ENCODE results near the gene TSACC. TPM values are rescaled to one million over a fixed set of nuclear protein-coding genes. Genes with fewer than 3 reads are reported as not detected.
"Not testable (repeated sequence)": the region's sequence is repeated elsewhere in the genome, so short reads cannot be mapped to it uniquely, and the experiment has no call there.

Gene TSACC
- not detected for total RNA-seq

DNA sequence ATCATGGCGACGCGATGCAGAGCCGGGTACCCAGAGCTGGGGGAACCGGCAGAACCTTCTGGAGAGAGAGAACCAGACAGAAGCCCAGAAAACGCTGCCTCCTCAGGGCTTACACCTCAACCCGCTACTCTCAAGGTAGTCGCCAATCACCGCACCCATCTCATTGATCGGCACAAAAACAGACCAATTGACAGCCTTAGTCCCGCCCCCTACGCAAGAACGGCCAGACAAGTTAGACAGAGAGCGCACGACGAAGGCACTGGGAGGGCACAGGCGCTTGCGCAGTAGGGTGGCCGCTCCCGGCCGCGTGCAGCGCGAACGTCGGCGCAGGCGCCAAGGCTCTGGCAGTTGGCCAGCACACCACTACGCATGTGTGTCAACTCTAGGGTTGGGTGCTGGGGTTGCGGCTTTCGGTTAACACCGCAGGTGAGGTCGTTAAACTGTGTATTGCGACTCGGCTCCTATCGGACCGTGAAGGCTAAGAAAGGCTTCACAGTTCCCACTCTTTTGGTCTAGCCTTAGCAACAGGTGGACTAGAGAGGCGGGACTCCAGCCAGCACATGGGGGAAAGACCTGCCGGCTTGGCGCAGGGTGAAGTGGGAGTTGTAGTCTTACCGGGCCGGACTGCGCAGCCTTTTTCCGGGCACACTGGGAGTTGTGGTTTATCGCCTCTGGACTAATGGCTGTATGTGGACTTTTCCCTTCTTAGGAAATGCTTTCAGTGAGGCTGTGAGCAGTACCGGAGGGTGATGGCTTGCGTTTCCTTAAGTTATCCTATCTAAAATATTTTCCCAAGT, at the start of gene TSACC, which contains the start of gene CCT3:
Gene TSACC, plus strand, starts transcription at position 347 of the 797 bp plus-strand sequence. CDS start 1,232 bp downstream, outside the sequence.
Gene CCT3, minus strand, starts transcription at position 113 of the 797 bp plus-strand sequence. Its CDS starts 108 bp downstream, at position 5.
- DNase-seq (ENCODE audit: low spot score in 2 of 2), result peak; percentile 94 to 97
- FAIRE-seq, result peak; percentile 53

DNA sequence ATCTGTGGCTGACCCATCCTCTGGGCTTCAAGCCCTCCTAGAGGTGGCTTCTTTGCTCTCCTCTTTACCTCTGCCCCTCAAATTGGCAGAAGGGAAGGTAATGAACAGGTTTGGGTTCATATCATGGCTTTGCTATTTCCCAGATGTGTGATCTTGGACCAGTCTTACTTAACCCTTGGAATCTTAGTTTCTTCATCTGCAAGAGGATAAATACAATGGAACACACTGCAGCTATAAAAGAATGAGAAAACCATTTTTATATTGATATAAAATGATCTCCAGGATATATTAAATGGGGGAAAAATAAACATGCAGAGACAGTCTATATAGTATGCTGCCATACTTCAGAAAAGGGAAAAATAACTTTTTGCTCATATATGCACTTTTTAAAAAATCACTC, 48.5 kb upstream of the TSACC start:
- no peak for DNase-seq (ENCODE audit: low spot score in 2 of 2)
- no peak for FAIRE-seq

GRCh38 chr1:156291226-156292061, 46.9 kb upstream of the TSACC start:
- DNase-seq (ENCODE audit: low spot score in 2 of 2) (peak; percentile 59 to 80), FAIRE-seq (no peak)

DNA sequence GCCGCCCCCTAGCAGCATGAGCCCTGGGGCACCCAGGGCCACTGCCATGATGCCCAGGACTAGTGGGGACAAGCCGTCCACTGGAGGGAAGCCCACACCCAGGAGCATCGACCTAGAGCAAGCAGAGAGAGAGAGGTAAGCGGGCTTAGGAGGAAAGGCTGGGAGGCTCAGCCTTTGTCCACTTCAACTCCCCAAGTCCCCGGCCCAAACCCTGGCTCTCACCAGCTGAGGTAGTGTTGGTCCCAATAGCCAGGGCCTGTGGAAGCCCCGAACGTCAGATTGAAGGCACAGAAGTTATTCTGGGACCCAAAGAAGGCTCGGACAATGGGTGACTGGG, 45.3 kb upstream of the TSACC start:
- FAIRE-seq (no peak), DNase-seq (ENCODE audit: low spot score in 2 of 2) (no peak)

DNA sequence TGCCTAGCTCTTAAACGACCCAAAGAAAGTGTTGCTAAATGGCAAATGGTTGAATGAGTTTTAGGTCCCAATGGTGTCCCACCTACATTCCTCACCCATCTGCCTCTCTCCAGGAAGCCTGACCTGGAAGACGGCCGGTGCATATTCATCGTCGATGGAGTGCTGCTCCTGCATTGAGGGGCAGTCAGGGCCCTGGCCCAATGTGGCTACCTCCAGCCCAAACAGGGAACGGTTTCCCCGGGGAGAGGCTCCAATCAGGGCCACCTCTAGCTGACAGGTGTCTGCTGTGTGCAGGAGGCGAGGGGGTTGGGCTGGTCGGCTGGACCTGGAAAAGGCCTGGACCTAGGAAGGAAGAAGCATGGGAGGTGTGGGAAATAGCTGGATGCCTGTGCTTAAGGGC, 44.4 kb upstream of the TSACC start:
- DNase-seq (ENCODE audit: low spot score in 2 of 2), result no peak
- no peak for FAIRE-seq

DNA sequence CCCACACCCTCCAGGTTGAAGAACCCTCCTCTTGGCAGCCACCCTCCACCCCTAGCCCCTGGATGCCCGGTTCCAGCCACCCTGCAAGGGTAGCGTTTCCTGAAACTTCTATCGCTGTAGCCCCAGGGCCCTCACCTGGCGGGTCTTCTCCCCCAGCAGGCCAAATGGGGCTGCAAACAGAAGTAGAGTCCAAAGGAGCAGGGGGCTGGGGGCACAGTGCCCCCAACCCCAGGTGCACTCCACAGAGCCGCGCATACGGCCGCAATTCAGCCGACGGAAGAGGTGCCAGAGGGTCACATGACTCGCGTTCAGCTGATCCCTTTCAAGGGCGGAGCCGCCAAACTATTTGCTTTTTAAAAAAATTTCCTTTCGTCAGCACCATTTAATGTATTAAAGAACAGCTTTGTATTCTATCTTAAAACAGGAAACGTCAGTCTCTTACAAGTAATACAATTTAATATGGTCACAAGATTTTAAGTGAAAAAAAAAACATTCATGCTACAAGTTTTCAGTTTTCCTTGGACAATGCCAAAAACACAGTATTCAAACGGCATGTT, 42.9 kb upstream of the TSACC start, which contains the start of gene GLMP:
Gene GLMP, minus strand, starts transcription at position 289 of the 557 bp plus-strand sequence. Its CDS starts 34 bp downstream, at position 255.
- no peak for FAIRE-seq
- DNase-seq (ENCODE audit: low spot score in 2 of 2), result peak; percentile 61 to 72

DNA sequence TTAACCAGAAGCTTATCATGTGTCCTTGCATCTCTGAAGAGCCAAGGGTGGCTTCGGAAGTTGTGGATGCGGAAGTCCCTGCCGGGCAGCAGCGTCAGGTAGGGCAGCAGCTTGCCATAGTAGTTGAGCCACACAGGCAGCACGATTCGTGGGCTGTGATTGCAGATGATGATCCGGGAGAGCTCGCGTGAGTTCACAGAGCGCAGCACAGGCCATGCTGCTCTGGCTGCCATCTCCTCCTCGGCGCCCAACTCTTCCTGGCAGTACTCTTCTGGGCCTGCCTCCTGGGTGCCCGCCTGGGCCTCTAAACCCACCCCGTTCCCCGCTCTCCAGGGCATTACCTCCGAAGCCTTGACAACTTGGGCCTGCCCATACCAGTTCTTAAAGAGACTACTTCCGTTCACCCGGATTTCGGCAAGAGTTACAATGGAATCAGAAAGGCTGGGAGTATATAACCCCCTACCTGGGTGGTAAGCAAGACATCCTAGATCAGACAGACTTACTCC, 39.4 kb upstream of the TSACC start, which contains the start of gene VHLL:
Gene VHLL, minus strand, starts transcription at position 456 of the 506 bp plus-strand sequence. Its CDS starts 118 bp downstream, at position 338.
- DNase-seq (ENCODE audit: low spot score in 2 of 2), result no peak
- FAIRE-seq, result no peak

DNA sequence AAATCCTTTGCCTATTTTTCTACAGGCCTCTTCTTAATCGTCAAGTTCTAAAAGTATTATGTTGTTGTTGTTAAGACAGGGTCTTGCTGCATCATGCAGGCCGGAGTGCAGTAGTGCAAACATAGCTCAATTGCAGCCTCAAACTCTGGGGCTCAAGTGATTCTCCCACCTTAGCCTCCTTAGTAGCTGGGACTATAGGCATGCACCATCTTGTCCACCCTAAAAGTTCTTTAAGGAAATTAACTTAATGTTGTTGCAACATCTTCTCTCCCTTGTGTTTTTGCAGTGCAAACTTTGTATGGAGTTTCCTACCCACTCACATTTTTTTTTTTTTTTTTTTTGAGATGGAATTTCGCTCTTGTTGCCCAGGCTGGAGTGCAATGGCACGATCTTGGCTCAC, 35.1 kb upstream of the TSACC start:
- DNase-seq (ENCODE audit: low spot score in 2 of 2), result no peak
- FAIRE-seq, result no peak

DNA sequence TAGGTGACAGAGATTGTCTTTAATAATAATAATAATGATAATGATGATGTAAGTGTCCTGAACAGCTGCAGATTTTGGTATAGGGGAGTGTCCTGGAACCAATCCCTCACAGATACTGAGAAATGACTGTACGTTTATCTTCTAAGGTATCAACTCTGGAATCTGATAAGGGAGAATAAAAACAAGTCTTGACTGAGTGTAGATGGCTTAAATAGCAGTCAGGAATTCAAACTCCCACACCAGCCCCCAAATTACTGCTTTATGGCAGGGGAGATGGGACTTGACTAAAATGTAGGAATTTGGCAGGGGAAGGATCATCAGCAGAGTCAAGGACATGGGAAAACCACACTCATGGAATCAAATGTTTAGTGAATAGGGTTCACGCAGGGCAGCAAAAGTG, 33.1 kb upstream of the TSACC start:
- FAIRE-seq, result no peak
- no peak for DNase-seq (ENCODE audit: low spot score in 2 of 2)

- FAIRE-seq, result no peak
Measured at GRCh38 chr1:156308078-156308477, 30.2 kb upstream of the TSACC start.

DNA sequence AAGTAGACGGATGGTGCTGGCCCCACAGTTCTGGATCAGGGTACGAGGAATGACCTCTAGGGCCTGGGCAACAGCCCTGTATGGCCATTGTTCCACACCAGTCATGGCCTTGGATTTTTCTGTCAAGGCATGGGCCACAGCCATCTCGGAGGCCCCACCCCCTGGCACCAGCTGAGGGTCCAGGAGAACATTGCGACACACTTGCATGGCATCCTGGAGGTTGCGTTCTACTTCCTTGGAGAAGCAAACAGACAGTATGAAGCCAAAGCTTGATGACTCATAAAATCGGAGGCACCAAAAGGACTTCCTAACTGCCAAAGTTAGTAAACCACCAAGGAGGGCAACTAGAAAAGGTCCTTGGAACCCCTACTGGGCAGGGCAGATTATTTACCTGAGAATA, 27.4 kb upstream of the TSACC start:
- no peak for DNase-seq (ENCODE audit: low spot score in 2 of 2)
- FAIRE-seq, result no peak

More at GRCh38 chr1:156308078-156308477, 30.2 kb upstream of the TSACC start:
- DNase-seq (ENCODE audit: low spot score in 2 of 2), result no peak

- FAIRE-seq, result no peak
- no peak for DNase-seq (ENCODE audit: low spot score in 2 of 2)
Measured at GRCh38 chr1:156316909-156317308, 21.4 kb upstream of the TSACC start.

DNA sequence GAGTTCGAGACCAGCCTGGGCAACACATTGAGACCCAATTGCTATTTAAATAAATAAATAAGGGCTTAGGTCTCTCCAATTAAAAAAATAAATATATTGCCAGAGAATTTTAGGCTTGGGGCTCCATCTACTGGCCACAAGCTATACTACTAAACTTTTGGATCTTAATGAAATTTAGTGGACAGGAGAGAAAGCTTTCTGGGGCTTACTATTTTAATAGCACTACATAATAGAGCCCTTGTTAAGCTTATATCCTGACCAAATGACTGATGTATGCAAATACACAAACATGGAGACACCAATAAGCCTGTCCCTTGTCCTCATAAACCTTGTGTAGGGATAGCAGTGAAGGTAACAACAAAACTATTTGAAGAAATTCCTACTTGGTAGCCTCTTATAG, 18.7 kb upstream of the TSACC start:
- FAIRE-seq (no peak), DNase-seq (ENCODE audit: low spot score in 2 of 2) (peak in 1 of 2 donors; percentile 29)

DNA sequence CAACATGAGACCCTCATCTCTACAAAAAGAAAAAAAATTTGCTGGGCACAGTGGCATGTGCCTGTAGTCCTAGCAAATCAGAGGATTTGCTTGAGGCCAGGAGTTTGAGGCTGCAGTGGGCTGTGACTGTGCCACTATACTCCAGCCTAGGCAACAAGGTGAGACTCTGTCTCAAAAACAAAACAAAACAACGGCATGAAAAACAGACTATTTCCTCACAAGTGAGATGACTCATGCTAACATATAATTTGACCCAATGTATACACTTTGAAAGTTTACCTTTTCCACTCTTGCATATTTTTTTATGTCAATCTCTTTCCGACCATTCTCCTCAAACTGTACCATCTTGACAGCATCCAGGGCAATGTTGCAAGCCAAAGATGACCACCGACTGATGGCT, 17.8 kb upstream of the TSACC start:
- no peak for FAIRE-seq
- DNase-seq (ENCODE audit: low spot score in 2 of 2), result no peak

GRCh38 chr1:156323179-156323578, 15.1 kb upstream of the TSACC start:
- not testable (repeated sequence) for DNase-seq (ENCODE audit: low spot score in 2 of 2); FAIRE-seq

DNA sequence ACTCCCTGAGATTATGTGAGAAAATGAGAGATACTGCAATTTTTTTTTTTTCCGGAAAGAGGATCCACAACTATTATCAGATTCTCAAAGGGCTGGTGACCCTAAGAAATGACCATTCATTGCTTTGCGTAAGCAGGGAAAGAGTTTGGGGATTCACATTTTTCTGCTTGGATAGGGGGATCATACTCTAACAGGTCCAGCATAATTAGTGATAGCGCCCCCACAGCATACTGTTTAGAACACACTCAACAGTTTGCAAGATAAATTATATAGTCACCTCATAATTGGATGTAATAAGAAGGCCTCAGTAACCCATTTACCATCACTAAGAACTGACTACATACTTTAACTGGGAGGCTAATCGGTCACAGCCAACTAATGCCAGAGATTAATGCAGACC, 2.1 kb upstream of the TSACC start:
- DNase-seq (ENCODE audit: low spot score in 2 of 2) (no peak), FAIRE-seq (no peak)

- no peak for DNase-seq (ENCODE audit: low spot score in 2 of 2)
- FAIRE-seq, result no peak
Measured at GRCh38 chr1:156337052-156337887, 1.1 kb upstream of the TSACC start.

DNA sequence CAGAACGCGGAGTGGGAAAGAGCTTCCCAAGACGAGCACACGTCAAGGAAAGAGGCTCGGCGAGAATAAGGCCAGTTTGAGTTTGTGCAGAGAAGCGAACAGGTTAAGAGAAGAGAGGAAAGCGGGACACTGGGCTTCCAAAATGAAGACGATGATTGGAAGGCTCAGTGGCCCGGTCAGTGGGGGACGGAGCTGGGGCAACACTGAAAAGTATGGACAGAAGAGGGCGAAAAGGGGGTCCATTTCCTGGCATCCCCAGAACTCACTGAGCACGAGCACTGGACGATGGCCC, 492 bp upstream of the TSACC start:
- FAIRE-seq (no peak), DNase-seq (ENCODE audit: low spot score in 2 of 2) (no peak)

DNA sequence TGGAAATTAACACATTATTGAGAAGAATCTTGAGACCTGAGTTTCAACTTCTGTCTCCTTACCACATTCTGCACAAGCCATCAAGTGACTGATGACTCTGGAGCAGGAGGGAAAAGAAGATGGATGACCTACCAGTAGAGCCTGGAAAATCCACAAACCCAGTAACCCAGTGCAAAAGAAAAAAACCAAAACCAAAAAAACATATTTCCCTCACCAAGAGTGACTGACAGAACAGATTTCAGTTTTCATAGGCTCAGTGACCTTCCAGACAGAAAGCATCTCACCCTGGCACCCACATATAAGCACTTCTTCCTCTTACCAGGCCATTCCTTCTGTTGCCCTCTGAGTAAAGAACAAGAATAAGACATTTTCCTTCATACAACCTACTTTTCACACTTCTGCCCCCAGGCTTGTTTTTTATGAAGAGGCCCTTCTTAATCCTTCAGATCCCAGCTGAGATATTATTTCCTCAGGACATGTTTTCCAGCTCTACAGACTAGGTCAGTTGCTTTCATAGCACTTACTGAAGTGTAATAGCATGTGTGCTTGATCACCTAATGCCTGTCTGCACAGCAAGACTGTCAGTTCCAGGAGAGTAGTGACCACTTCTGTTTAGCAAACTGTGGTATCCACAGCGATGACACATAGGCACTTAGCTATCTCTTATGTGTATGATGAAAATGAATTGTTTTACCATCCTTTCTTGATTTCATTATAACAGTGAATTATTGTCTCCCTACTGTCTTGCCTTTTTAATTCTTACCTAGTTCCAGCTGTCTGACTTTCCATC, 4.0 kb downstream of the TSACC start:
- DNase-seq (ENCODE audit: low spot score in 2 of 2) (no peak), FAIRE-seq (no peak)
